GM18498 (cell line): ENCODE data around the gene CRYBG3.
"Not testable (repeated sequence)": the region's sequence is repeated elsewhere in the genome, so short reads cannot be mapped to it uniquely, and the experiment has no call there.

Source experiments
- ATAC-seq: cut with Tn5 transposase; IDR thresholded peaks from one replicate; pipeline ENCODE4 v1.9.1; 2021; ENCODE audit warnings: mild to moderate bottlenecking, moderate library complexity; ENCODE audit not compliant: unreplicated experiment

CRYBG3 gene

DNA sequence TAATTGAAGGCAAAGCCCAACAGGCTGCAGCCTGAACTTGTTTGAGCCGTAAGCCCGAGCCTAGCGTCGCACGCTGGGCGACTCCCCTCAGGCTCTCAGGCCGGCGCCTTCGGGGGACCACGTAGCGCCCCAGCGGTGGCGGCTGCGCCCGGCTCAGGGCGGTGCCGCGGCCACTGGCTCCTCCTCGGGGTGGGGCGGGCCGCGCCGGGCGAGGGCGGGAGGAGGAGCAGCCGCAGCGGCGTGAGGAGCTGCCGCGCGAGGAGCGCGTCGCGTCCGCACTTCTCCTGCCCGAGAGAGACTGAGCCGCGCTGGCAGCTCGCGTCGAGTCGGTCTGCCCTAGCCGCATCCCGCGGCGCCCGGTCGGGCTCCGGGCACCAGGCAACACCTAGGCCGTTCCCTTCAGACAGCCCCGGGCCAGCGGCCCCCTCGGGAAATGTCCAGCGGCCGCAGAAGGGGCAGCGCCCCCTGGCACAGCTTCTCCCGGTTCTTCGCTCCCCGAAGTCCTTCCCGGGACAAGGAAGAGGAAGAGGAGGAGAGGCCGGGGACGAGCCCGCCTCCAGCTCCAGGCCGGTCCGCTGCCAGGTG is at the start of gene CRYBG3:
Gene CRYBG3, plus strand, starts transcription at position 238 of the 585 bp plus-strand sequence. Its CDS starts 196 bp downstream, at position 434.
- ATAC-seq: peak; percentile 99

DNA sequence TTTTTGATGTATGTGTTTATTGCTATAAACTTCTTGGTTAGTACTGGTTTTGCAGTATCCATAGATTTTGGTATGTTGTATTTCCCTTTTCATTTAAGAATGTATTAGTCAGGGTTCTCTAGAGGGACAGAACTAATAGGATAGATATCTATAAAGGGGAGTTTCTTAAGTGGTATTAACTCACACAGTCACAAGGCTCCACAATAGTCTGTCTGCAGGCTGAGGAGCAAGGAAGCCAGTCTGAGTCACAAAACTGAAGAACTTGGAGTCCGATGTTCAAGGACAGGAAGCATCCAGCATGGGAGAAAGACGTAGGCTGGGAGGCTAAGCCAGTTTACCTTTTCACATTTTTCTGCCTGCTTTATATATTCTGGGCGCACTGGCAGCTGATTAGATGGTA is 48.9 kb upstream of the CRYBG3 start:
- no peak for ATAC-seq

DNA sequence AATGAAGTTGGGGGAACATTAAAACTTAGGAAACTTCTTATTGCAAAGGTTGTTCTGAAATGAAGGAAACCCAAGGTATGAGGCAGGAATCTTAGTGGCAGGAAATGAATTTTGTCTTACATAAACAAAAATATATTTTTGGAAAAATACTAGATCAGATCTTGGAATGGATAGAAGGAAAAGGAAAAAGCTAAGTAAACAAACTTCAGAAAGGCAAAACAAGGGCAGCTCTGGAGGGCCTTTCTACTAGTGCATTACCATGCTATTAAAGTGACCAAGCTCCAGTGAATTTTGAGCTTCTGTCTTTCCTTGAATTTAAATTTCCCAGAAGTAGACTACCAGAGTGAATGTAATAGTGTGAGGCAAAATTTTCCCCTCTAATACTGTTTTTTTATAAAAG is 43.7 kb upstream of the CRYBG3 start:
- ATAC-seq: no peak

DNA sequence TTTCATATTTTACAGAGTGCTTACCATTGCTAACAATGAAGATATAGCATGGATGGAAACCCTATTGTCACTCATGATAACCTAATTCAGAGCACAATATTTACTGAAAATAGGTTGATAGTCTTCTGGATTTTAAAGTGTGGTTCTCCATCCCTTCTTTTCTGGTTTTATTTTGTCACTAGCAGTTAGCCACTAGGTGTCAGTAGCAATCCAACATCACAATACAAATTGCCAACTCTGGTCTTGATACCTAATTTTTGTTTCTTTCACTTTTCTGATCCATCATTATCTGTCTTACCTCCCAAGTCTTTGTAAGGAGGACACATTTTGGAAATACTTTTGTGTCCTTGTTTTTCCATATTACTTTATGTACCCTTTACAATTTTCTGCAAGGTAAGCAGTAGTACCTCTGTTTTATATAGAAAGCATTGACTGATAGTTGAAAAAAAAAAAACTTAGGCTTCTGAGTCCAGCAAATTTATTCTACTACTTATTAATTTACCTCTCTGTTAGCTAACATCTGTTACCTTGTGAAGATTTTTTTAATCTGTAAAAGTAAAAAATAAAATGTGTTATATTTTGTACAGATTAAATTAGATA is 28.3 kb upstream of the CRYBG3 start:
- peak; percentile 73 for ATAC-seq

DNA sequence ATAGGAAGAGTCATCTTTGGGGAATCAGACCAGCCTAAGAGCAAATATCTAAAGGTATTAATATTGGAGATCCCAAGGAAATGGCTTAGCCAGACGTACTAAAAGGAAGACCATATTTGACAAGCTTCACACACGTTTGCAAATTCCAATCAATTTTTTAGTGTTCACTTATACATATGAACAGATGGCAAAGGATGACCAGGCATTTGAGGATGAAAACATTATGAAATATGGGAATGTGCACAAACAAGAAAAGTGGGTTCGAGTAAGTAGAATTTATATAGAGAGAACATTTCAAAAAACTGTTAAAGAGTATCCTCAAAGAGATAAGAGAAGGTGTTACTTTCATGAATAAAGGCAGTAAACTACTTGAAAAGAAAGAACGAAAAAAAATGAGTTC is 25.9 kb upstream of the CRYBG3 start:
- ATAC-seq: no peak

DNA sequence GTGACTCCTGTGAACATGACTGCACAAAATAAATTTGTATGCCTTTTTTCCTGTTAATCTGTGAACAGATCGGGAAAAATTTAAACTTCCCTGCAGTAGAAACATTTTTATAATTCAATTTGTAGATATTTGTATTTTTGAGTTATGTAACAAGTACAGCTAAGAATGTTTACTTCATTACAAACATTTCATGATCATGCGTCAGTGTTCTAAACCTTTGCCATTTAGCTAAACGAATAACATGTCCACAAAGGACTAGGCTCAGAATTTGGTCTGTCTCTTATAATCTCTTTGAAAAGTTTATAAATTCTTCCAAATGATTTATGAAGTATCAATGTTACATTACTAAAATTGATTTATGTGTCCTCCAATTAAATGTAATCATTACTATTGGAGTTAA is 17.3 kb upstream of the CRYBG3 start:
- ATAC-seq: no peak

DNA sequence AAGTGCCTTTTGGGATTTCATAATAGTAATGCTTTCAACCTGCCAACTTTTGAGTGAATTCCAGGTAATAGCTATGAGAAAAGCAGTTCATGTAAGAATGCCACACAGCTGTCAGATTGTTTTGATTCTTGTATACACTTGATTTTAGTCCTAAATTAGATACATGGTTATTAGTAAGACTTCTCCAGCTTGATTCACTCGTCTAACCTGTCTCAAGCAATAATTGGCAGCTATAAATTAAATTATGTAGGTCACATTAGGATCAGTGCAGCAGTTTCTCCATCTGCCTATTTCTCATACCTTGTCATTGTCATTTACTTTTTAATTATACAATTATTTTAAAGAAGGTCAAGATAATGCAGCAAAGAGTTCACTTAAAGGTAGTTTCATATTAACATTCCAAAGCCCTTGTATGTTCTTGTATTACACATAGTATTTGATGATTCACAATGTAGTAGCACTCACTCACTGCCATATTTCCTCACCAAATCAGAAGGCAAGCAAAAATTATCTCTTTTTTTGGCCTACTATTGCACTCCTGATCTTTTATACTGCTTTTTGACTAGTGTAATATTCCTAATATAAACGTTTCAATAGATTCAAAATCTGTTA is 10.9 kb upstream of the CRYBG3 start:
- no peak for ATAC-seq

DNA sequence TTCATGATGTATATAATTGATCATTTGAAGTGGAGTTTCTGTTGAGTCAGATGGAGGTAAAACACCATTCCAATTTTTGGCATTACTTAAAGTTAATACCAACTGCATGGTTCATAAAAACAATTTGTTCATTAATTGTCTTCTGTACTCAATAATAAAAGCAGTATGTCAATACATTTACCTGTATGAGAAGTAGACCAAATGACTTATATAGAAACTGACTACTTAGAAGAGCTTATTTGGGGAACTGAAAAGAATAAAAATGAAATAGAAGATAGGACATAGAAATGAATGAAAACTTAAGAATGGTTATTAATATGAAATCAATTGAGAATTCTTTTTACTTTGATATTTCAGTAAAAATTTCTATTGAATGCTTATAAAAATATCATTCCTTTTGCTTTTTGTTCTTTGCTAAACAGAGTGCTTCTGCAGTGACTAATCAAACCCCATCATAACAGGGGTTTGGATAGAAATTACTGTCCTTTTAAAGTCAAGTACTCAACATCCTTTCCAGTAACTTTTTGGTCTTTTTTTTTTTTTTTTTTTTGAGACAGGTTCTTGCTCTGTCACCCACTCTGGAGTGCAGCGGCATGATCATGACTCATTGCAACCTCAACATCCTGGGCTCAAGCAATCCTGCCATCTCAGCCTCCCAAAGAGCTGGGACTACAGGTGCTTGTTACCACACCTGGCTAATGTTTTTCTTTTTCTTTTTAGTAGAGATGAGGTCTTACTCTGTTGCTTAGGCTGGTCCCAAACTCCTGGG is 6.5 kb upstream of the CRYBG3 start:
- peak; percentile 55 for ATAC-seq

DNA sequence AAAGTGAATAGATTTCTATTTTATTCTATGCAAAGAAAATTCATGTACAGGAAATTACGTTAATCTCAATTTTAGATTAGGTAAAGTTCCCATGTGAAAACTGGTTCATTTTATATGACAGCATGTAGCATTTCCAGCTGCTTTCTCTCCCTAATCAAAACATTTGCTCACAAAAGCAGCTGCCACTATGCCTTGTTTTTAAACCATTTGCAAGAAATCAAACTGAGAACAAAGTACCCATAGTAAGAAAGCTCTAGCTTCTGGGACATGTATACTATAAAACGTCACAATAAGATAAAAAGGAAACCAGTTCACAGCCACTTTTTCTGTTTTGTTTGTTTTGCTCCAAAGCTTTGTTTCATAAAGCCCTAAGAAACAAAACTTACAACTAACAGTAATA is 5.0 kb upstream of the CRYBG3 start:
- no peak for ATAC-seq

DNA sequence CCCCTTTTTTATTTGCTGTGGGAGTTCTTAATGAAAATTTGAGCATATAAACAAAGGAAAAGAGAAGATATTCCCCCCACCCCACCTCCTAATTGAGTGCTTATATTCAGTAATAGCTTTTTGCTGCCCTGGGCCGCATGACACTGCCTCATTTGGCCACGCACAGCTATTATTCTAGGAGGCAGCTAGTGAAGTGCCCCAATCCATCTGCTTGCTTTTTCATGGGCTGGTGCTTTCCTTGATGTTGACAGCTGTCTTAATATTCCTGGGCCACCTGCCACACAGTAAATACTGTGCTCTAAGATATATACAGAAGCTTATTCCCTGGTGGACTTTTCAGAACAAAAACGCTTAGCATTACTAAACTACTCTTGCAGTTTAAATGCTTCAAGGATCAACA is 3.8 kb upstream of the CRYBG3 start:
- ATAC-seq: no peak

DNA sequence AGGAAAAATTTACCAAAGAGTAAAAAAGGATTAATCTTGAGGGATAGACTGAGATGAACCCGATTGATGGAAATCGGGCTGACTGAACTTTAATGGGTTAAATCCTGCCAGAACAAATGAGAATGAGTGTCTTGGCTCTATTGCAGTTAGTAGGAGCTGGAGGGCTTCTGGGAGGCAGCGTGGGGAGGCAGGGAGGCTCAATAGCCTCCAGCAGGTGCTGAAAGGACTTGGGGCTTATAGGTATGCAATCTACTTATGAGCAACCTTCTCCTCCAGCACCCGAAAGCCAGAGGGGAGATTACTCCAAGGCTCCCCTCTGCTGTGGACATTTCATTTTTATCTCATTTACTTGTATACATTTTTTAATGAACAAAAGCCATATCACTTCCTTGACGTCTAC is 1.0 kb upstream of the CRYBG3 start:
- ATAC-seq: no peak

DNA sequence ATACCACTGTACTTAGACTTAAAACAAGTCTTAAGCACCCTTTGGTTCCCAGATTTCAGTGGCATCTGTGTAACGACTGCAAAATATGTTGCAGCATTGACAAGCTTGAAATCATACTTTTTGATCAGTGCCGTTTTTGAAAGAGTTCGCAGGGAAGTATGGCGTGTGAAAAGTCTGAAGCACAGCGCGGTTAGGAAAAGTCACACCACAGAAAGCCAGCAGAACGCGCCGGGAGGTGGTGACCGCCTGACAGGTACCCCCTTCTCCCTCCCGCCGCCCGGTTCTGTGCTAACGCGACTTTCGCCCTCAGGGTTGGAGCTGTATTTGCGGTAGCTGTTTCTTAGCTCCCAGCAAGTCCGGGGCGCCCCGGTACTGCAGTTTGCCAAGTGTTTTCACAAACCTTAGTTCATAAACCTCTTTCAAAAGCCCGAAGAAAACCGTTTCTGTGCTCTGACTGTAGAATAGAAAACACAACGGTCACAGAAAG is 481 bp upstream of the CRYBG3 start:
- ATAC-seq: peak; percentile 57

DNA sequence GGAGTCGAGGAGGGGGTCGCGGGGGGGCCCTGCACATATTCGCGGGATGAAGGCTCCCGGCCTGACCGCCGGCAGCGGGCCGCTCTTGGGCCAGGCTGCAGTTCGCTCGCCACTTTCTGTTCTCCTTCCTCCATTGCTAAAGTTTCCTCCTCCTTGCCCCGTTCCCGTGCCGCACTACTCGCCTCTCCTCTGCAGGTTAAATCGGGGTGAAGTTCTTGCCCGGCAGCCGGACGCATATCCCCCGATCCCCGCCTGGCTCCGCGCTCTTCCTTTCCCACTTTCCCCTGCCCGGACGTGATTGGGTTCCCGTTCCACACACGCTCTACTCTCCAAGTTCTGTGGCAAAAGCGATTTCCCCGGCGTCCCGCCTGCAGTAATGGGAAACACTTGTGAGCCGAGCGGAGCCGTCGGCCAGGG is 556 bp downstream of the CRYBG3 start:
- ATAC-seq: peak; percentile 24

DNA sequence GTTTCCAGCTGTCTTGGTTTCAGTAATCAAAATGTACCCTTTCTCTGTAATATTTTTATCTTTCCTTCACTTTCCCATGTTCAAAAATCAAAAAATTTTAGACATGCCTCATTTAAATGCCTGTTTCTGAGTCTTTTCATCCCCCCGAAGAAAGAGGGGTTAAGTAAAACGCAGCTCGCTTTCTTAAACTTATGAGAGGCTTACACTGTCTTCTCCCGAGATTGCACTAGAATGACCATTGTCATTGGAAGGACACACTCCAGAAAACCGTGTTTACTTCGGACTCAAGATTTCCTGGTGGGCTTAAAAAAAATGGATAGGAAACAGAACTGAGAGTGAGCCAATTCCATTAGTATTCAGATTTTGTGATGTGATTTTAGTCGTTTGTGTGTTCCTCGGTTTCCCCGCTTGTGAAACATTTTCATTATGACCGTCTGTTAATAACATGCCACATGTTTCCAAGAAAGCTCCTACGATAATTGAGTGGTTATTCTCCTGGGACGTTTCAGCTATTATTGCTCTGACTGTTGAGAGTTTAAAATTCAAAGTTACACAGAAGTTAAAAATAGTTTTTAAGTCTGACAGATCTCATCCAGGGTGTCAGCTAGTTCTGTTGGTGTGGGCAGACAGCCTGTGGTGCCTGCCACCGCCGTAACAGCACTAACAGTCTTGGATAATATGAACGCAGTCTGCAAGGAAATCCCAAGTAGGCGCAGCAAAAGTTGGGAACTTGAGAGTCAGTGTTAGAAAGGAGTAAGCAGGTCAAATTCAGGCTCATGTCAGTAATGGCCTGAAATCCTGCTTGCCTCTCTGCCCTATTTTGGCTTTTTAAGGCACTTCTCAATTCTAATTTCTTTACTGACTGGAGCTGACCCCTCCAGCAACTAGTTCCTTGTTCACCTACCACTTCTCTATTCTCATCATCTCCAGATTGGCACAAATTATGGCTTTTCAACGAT is 1.5 kb downstream of the CRYBG3 start:
- ATAC-seq: no peak

DNA sequence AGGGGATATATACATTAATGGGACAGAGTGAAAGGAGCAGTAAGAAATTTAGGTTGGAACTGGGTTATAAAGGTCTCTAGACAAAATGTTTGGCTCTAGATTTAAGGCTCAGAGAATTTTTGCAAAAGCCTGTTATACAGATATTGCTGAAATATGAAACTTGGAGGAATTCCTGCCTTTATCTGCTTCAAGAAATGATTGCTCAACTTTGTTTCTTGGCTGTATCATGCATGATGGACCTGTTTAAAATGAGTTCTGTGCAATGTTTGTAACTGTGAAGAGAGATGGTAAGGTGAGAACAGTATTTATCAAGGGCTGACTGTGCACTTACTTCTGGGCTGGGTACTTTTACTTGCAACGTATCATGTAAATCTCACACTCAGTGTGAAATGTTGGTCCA is 3.3 kb downstream of the CRYBG3 start:
- no peak for ATAC-seq

DNA sequence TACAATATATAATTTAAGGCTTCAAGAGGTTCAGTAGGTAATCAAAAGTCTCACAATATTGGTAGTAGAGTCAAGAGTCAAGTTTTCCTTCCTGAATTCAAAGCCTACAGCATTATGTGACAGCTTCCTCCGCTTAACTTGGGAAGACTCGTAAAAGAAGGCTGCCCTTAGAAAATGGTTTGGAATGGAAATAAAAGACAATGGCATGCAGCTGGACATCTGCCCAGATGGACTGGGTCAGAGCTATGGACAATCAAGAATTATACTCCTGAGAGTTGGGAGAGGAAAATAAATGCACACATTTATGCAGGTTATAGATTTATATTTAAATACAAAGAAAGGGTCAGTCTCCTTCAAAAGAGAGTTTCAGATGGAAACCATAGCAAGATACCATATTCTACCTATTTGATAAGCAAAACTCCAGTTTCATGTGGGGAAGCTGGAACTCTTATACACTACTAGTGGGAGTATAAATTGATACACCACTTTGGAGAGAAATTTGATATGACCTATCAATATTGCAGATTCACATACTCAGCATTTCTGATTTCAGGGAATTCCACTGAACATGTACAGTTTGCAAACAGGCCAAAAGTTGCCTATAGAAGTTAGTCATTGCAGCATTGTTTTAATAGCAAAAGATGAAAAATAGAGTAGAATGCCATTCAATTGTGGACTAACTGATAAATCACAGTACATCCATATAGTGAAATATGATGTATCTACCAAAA is 6.1 kb downstream of the CRYBG3 start:
- ATAC-seq: no peak

DNA sequence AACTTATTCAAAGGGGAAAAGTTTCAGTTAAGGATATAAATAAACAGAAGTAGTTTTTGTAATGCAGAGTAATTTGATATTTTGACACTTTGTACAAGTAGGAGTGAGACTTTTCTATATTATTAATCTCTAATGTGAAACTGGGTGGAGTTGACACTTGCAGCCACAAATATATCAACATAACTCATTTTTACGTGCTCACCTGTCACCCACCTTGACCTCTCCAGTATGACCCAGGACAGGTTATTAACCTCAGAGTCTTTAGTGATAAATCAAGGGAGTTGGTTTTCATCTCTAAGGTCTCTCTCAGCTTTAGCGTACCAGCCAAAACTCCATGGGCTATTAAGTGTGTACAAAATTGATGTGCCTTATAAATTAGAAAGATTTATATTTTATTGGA is 7.4 kb downstream of the CRYBG3 start:
- no peak for ATAC-seq

DNA sequence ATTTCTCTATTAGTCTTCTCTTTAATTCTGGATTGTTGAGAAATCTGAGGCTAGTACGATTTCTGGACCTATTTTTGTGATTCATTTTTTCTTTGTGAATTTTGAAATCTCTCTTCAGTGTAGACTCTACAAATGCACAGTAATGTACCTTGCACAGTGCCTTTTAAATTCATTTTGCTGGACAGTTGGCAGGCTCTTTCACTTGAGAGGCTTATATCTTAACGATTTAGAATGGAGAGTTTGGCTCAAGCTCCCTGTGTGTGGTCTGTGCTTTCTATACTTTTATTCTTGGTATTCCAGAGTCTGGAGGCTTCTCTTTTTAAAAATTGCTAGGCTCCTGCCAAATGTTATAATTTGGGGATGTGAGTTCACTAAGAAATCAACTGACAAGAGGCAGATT is 8.8 kb downstream of the CRYBG3 start:
- ATAC-seq: no peak

DNA sequence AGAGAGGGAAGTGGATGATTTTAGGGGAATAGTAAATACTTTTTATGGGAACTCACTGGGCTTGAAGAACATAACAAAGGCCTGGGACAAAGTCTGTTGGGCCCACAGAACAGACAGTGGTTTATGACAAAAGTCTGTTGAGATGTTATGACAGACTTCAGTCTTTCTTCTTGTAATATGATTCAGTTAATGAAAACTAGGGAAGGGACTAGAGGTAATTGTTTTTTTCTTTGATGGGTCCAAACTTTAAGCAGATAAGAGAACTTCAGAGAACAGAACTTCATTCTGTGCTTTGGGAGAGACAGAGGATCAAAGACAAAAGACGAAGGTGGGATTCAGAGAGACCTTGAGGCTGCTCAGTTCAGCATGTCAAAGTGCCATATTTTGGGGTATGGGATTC is 9.3 kb downstream of the CRYBG3 start:
- ATAC-seq: no peak

DNA sequence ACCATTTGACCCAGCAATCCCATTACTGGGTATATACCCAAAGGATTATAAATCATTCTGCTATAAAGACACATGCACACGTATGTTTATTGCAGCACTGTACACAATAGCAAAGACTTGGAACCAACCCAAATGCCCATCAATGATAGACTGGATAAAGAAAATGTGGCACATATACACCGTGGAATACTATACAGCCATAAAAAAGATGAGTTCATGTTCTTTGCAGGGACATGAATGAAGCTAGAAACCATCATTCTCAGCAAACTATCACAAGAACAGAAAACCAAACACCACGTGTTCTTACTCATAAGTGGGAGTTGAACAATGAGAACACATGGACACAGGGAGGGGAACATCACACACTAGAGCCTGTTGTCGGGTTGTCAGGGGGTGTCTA is 11.4 kb downstream of the CRYBG3 start:
- not testable (repeated sequence) for ATAC-seq
